ENCODE data around the gene RALGAPA1.
A peak's percentile ranks its signal among the peaks of the same experiment; 100 is the strongest.
"Not testable (repeated sequence)": the region's sequence is repeated elsewhere in the genome, so short reads cannot be mapped to it uniquely, and the experiment has no call there.

RALGAPA1 gene

DNA sequence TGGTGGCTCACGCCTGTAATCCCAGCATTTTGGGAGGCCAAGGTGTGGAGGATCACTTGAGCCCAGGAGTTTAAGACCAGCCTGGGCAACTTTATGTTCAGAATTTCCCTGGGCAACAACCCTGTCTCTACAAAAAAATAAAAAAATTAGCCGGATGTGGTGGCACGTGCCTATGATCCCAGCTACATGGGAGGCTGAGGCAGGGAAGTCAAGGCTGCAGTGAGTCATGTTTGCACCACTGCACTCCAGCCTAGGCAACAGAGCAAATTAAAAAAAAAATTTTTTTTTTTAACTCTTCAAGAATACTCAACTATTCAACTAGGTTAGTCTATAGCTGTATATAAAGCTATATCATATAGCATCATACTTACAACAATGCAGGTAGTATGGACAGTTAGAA, 113.0 kb downstream of the RALGAPA1 start:
- no peak for DNase-seq

DNA sequence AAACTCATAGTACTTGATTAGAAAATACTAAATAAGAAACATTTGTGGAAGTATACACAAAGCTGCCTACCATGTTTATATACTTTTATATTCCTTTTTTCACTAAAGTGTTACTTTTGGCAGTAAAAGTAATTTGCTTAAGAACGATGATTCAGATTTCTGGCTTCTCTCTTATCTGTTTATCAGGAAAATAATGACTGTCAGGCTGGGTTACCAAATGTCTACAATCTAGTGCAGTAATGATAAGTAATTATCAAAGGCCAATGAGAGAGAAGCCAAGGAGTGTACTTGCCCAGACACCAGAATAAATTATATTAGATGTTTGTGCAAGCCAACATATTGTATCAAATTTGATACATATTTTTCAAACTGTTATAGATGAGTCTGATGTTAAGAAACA, 113.4 kb downstream of the RALGAPA1 start:
- DNase-seq = no peak

GRCh38 chr14:35695072-35695471, 114.0 kb downstream of the RALGAPA1 start:
- DNase-seq = no peak

DNA sequence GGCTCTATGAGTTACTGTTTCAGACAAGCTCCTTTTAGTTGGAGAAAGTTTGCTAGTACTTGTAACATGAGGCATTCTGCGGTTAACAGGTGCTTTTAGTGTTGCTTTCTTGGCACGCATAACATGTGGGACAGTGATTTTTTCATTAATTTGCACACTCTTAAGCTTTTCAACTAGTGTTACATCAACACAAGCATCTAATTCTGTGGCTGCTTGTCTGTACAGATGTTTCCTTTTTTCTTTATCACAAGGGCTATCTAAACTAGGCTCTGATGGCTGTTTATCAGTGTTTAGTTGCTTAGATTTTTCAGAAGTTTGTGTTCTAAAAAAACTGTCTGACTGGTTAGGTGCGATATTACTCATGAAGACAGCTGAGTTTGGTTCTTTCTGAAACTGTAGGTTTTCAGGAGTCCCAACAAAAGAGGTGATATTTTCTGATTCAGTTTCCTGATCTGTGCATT, 120.1 kb downstream of the RALGAPA1 start:
- DNase-seq = no peak

- no peak for DNase-seq
These were observed 120.8 kb downstream of the RALGAPA1 start for GRCh38 chr14:35688126-35688826.

DNA sequence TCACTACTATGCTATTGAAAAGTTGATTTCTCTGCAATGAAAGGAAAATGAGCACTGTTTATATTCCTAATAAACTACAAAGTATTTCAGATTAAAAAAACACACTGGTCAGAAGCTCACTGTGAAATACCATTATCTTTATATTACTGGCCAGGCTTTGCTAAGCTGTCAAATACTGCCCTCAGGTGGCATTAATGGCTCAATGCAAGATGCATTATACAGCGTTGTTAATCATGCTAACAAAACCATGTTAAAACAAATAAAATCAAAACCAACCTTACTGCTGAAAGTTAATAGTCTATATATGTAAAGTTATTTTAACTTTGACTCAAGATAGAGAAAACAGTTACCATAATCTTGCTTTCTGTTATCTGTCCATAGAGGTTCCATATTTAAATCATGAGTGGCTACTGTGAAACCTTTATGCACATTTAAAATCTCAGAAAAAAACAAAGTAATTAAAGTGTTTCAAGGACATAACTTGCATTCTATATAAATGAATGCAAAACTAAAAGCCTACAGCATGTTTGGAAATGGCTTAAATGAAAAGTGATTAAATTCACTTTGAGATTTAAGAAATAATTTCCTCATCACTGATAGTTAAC, 121.7 kb downstream of the RALGAPA1 start:
- peak; percentile 57 for DNase-seq

DNA sequence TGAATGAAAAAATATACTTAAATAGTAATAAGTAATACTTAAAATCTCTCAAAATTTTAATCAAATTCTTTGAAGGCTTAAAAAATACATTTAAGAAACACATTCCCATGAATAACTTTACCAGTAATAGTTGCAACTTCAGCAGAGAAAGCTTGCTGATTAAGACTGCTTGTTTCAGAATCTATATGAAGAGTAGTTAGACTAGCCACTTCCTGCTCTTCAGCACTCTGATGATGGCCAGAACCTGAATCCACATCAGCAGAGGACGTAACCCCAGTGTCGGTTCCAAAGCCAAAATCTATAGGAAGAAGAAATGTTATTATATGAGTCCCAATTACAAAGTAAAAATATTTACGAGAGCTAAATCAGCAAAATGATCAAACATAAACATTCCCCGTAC, 125.4 kb downstream of the RALGAPA1 start:
- not testable (repeated sequence) for DNase-seq

GRCh38 chr14:35682802-35683201, 126.3 kb downstream of the RALGAPA1 start:
- DNase-seq = no peak

DNA sequence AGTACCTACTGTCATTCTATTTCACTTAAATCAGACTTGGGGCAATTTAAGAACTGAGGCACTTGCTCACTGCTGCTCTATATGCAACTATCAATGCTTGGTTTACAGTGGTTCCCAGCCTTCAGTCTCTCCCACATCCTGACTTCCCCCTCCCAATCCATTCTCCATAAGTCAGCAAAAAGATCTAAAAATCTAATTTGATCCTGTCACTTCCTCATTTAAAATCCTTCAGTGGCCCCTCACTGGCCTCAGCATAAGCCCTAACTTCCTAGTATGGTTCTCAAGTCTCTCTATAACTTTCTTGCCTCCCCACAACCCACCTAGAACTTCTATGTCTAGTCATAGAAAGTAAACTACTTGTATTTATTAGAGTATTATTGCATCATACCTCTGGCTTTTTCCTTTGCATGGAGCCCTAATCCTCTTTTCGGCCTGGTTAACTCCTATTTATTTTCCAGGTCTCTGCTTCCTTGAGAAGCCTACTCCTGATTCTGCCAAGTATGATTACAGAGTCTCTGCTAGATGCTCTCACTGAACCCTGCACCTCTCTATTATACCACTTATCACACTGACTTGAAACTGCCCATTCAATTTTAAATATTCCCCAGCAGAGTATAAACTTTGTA, 130.6 kb downstream of the RALGAPA1 start:
- no peak for DNase-seq

GRCh38 chr14:35669782-35670181, 139.3 kb downstream of the RALGAPA1 start:
- no peak for DNase-seq

- no peak for DNase-seq
These were observed 142.6 kb downstream of the RALGAPA1 start for GRCh38 chr14:35666429-35667043.

DNA sequence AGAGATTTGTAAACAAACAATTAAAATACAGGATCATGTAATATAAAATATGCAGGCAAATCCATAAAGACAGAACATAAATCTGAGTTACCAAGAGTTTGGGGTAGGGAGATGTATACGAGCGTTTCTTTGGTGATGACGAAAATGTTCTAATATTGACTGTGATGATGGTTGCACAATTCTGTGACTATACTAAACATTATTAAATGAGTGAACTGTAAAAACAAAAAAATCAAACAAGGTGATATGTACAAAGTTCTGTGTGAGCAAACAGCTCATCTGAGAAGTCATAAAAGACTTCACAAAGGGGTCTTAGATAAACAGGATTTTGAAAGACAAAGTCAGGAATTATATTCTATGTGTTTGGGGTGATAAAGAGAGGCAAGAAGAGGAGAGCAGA, 147.2 kb downstream of the RALGAPA1 start:
- DNase-seq = no peak

GRCh38 chr14:35653045-35653444, 156.1 kb downstream of the RALGAPA1 start:
- no peak for DNase-seq

- no peak for DNase-seq
These were observed 165.6 kb downstream of the RALGAPA1 start for GRCh38 chr14:35643513-35643912.

GRCh38 chr14:35637851-35638250, 171.2 kb downstream of the RALGAPA1 start:
- DNase-seq = no peak

GRCh38 chr14:35637269-35637668, 171.8 kb downstream of the RALGAPA1 start:
- DNase-seq = no peak

DNA sequence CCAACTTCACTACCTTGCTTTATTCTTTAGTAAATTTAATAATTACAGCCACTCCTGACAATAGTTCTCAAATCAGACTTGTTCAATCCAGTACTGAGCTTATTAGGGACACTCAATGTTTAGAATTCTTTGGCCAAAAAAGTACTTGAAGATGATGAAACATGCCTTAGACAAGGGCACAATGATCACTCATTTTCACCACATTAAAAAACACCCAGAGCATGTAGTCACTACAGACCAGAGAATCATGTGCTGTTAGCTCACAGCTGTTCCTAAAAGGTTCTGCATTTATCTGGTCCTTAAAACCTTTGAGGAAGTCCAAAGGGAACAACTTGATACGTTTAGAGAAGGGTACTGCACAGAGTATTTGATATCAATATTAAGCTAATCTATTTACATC, 176.4 kb downstream of the RALGAPA1 start:
- peak; percentile 70 for DNase-seq

- no peak for DNase-seq
These were observed 176.8 kb downstream of the RALGAPA1 start for GRCh38 chr14:35632271-35632670.

GRCh38 chr14:35631071-35631805, 177.9 kb downstream of the RALGAPA1 start:
- DNase-seq = peak; percentile 4

DNA sequence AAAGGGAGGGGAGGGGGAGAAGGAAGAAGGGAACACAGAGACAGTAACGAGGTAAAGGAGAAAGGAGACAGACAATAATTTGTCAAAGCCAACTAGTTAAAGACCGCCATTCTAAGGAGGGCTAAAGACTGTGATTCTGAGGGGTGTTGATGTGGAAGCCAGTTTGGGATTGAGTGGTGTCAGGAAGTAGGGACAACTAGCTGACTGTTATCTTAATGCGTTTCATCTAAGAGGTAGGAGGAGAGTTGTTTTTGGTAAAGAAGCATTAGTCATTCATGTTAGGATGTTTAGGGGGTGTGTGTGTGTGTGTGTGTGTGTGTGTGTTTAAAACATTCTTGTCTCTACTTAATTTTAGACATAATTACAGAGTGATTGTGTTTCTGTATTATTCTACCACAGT, 180.1 kb downstream of the RALGAPA1 start:
- no peak for DNase-seq

- not testable (repeated sequence) for DNase-seq
These were observed 182.1 kb downstream of the RALGAPA1 start for GRCh38 chr14:35626947-35627346.

GRCh38 chr14:35621996-35622395, 187.1 kb downstream of the RALGAPA1 start:
- DNase-seq = not testable (repeated sequence)

- not testable (repeated sequence) for DNase-seq
These were observed 189.1 kb downstream of the RALGAPA1 start for GRCh38 chr14:35619998-35620397.

Data from inflammatory macrophage treated with lipopolysaccharide for 4 hours (primary cell).